H1 (cell line): ENCODE data around the gene ZYX. TPM values are rescaled to one million over a fixed set of nuclear protein-coding genes. Genes with fewer than 3 reads are reported as not detected.

ENCODE experiments used
- CTCF ChIA-PET: fragments of 300-600 bp; sonication (Branson Sonifier 250); formaldehyde crosslinking; loops from one replicate; lab custom pipeline; 2021; ENCODE audit not compliant: partially characterized antibody; lab: Charles Lee
- POLR2A ChIA-PET: fragments of 300-600 bp; sonication (Branson Sonifier 250); formaldehyde crosslinking; loops from one replicate; lab custom pipeline; 2021; ENCODE audit warnings: inconsistent platforms; ENCODE audit not compliant: partially characterized antibody; lab: Charles Lee
- DNase-seq, 2 experiments: peaks; one replicate each; pipeline versions ENCODE4 v3.0.0 to v3.0.0-alpha.2; 2010 to 2022; ENCODE audit warnings: low spot score in 2 of 2, low read depth in 1 of 2, mixed read lengths in 1 of 2
- FAIRE-seq: peaks from 2 replicates; lab custom pipeline; 2011; peaks lifted over from hg19 to GRCh38; lab: Jason Lieb, UNC
- H2AFZ ChIP-seq: 2 replicates; pipeline ENCODE4 v1.8.1; 2012; ENCODE audit warnings: low read length, inconsistent platforms
- H2AK5ac ChIP-seq: 2 replicates; pipeline ENCODE4 v1.6.1; 2013; ENCODE audit warnings: low read depth, low read length
- H2BK120ac ChIP-seq: replicated peaks from 2 replicates; pipeline ENCODE3; 2013; ENCODE audit warnings: low read depth, low read length, inconsistent platforms
- H2BK12ac ChIP-seq: 2 replicates; pipeline ENCODE4 v1.6.1; 2013; ENCODE audit warnings: low read depth, low read length
- H2BK15ac ChIP-seq: 2 replicates; pipeline ENCODE4 v1.6.1; 2013; ENCODE audit warnings: low read length
- H2BK20ac ChIP-seq: 2 replicates; pipeline ENCODE4 v1.6.1; 2013; ENCODE audit warnings: low read length
- H2BK5ac ChIP-seq: 2 replicates; pipeline ENCODE4 v1.6.1; 2013; ENCODE audit warnings: low read depth, low read length
- H3K14ac ChIP-seq: 2 replicates; pipeline ENCODE4 v1.6.1; 2013; ENCODE audit warnings: inconsistent platforms; ENCODE audit not compliant: insufficient read length
- H3K18ac ChIP-seq: 2 replicates; pipeline ENCODE4 v1.6.1; 2013; ENCODE audit warnings: low read length; ENCODE audit errors: extremely low read depth
- H3K23ac ChIP-seq: 2 replicates; pipeline ENCODE4 v1.6.1; 2013; ENCODE audit warnings: inconsistent platforms; ENCODE audit not compliant: insufficient read length
- H3K23me2 ChIP-seq: 2 replicates; pipeline ENCODE4 v1.6.1; 2013; ENCODE audit warnings: low read depth, low read length
- H3K27ac ChIP-seq: 2 replicates; pipeline ENCODE4 v1.6.1; 2011; ENCODE audit warnings: low read depth, low read length, inconsistent platforms
- H3K27me3 ChIP-seq, 4 experiments: replicated peaks in 1 of 4; 1 replicate in 1 of 4; 2 replicates in 3 of 4; pipeline versions ENCODE4 v1.6.1 to v1.8.1; 2011 to 2013; ENCODE audit warnings: low read length in 3 of 4, mild to moderate bottlenecking in 3 of 4, inconsistent platforms in 2 of 4, mixed read lengths in 2 of 4, moderate library complexity in 1 of 4; ENCODE audit not compliant: control insufficient read depth in 3 of 4, insufficient read depth in 3 of 4; ENCODE audit errors: extremely low read depth in 1 of 4
- H3K36me3 ChIP-seq, 4 experiments: 2 replicates each; pipeline versions ENCODE4 v1.6.1 to v1.8.1; 2011 to 2013; ENCODE audit warnings: mild to moderate bottlenecking in 4 of 4, low read length in 3 of 4, moderate library complexity in 2 of 4, control low read depth in 1 of 4, inconsistent platforms in 1 of 4; ENCODE audit not compliant: insufficient read depth in 4 of 4, control insufficient read depth in 2 of 4
- H3K4ac ChIP-seq: replicated peaks from 2 replicates; pipeline ENCODE3; 2013; ENCODE audit warnings: low read length, low read depth, mixed read lengths, inconsistent platforms; ENCODE audit not compliant: insufficient read length
- H3K4me1 ChIP-seq, 4 experiments: replicated peaks in 1 of 4; 1 replicate in 1 of 4; 2 replicates in 3 of 4; pipeline versions ENCODE4 v1.6.1 to v1.8.1; 2011 to 2013; ENCODE audit warnings: low read length in 3 of 4, inconsistent platforms in 2 of 4, mixed read lengths in 1 of 4; ENCODE audit not compliant: insufficient read depth in 4 of 4, control insufficient read depth in 3 of 4
- H3K4me2 ChIP-seq, 2 experiments: 2 replicates each; pipeline versions ENCODE4 v1.6.1 to v1.8.1; 2011 to 2013; ENCODE audit warnings: low read depth in 2 of 2, low read length in 2 of 2, control low read depth in 1 of 2, inconsistent platforms in 1 of 2, mild to moderate bottlenecking in 1 of 2; ENCODE audit not compliant: insufficient read depth in 1 of 2
- H3K4me3 ChIP-seq, 4 experiments: fragments of 200-600, 300-600 bp in 1 of 4; sonication (generic), shearing (Covaris generic), sonication (Bioruptor Twin) in 1 of 4; 2 replicates each; pipeline versions ENCODE4 v1.5.1 to v1.8.1; 2011 to 2016; ENCODE audit warnings: low read length in 4 of 4, low read depth in 3 of 4, control low read depth in 2 of 4, inconsistent platforms in 2 of 4, mild to moderate bottlenecking in 2 of 4, mixed read lengths in 1 of 4, moderate library complexity in 1 of 4; ENCODE audit not compliant: insufficient read depth in 2 of 4; ENCODE audit errors: extremely low read depth in 1 of 4
- H3K56ac ChIP-seq: replicated peaks from 2 replicates; pipeline ENCODE3; 2013; ENCODE audit warnings: low read depth, mild to moderate bottlenecking, mixed read lengths, low read length, inconsistent platforms; ENCODE audit not compliant: insufficient read length
- H3K79me1 ChIP-seq: 2 replicates; pipeline ENCODE4 v1.6.1; 2013; ENCODE audit warnings: low read depth, low read length, control low read depth
- H3K79me2 ChIP-seq, 2 experiments: 2 replicates each; pipeline versions ENCODE4 v1.6.1 to v1.8.1; 2012 to 2013; ENCODE audit warnings: low read length in 2 of 2, mild to moderate bottlenecking in 2 of 2, inconsistent platforms in 1 of 2; ENCODE audit not compliant: insufficient read depth in 2 of 2, control insufficient read depth in 1 of 2
- H3K9ac ChIP-seq, 4 experiments: replicated peaks in 1 of 4; 1 replicate in 1 of 4; 2 replicates in 3 of 4; pipeline versions ENCODE4 v1.6.1 to v1.8.1; 2011 to 2013; ENCODE audit warnings: low read depth in 3 of 4, low read length in 3 of 4, control low read depth in 2 of 4, mild to moderate bottlenecking in 2 of 4, moderate library complexity in 2 of 4, inconsistent platforms in 1 of 4; ENCODE audit errors: extremely low read depth in 1 of 4
- H3K9me3 ChIP-seq, 2 experiments: 2 replicates each; pipeline versions ENCODE4 v1.6.1 to v1.8.1; 2012 to 2013; ENCODE audit warnings: mild to moderate bottlenecking in 2 of 2, moderate library complexity in 2 of 2, control low read depth in 1 of 2, inconsistent platforms in 1 of 2, low read depth in 1 of 2, low read length in 1 of 2, mixed read lengths in 1 of 2; ENCODE audit not compliant: insufficient read depth in 2 of 2
- H4K20me1 ChIP-seq, 2 experiments: replicated peaks in 1 of 2; 2 replicates each; pipeline versions ENCODE3 to v1.8.1; 2011 to 2013; ENCODE audit warnings: inconsistent platforms in 2 of 2, low read length in 2 of 2, mild to moderate bottlenecking in 1 of 2; ENCODE audit not compliant: insufficient read depth in 2 of 2, control insufficient read depth in 1 of 2
- H4K5ac ChIP-seq: 2 replicates; pipeline ENCODE4 v1.6.1; 2013; ENCODE audit warnings: low read length, low read depth, mixed read lengths, inconsistent platforms; ENCODE audit not compliant: insufficient read length
- H4K8ac ChIP-seq: 2 replicates; pipeline ENCODE4 v1.8.0; 2013; ENCODE audit warnings: mild to moderate bottlenecking, moderate library complexity, low read length, inconsistent platforms; ENCODE audit not compliant: insufficient read depth; ENCODE audit errors: extremely low read depth
- H4K91ac ChIP-seq: replicated peaks from 2 replicates; pipeline ENCODE3; 2013; ENCODE audit warnings: low read length, mixed read lengths, inconsistent platforms; ENCODE audit not compliant: insufficient read length
- BCL11A ChIP-seq, 2 experiments: IDR thresholded peaks; one replicate each; pipeline ENCODE4 v1.6.1; 2011; ENCODE audit warnings: low read depth in 2 of 2, low read length in 2 of 2, mild to moderate bottlenecking in 2 of 2
- CBX5 ChIP-seq: fragments of 300-800, 300-1000 bp; sonication (generic); IDR thresholded peaks from 2 replicates; pipeline ENCODE4 v1.7.1; 2016; ENCODE audit warnings: antibody characterized with exemption, low read length, low read depth
- CBX8 ChIP-seq: fragments of 300-800, 300-1000 bp; sonication (generic); IDR thresholded peaks from 2 replicates; pipeline ENCODE4 v1.7.1; 2016; ENCODE audit warnings: low read depth, low read length, borderline replicate concordance
- CEBPB ChIP-seq: IDR thresholded peaks from 2 replicates; pipeline ENCODE4 v1.6.1; 2012; ENCODE audit warnings: low read depth, low read length
- EP300 ChIP-seq, 2 experiments: IDR thresholded peaks; 1 replicate in 1 of 2; 2 replicates in 1 of 2; pipeline ENCODE4 v1.6.1; 2011 to 2012; ENCODE audit warnings: low read depth in 2 of 2, low read length in 2 of 2, mild to moderate bottlenecking in 2 of 2, borderline replicate concordance in 1 of 2, inconsistent platforms in 1 of 2, moderate library complexity in 1 of 2
- HDAC2 ChIP-seq, 2 experiments: fragments of 300-600 bp in 1 of 2; sonication (generic) in 1 of 2; IDR thresholded peaks; 2 replicates each; pipeline ENCODE4 v1.6.1; 2011 to 2012; ENCODE audit warnings: low read depth in 2 of 2, low read length in 2 of 2, mild to moderate bottlenecking in 2 of 2, moderate library complexity in 2 of 2, borderline replicate concordance in 1 of 2, inconsistent platforms in 1 of 2
- KDM4A ChIP-seq: IDR thresholded peaks from one replicate; pipeline ENCODE4 v1.7.1; 2012; ENCODE audit warnings: low read depth, mild to moderate bottlenecking, moderate library complexity, low read length, inconsistent platforms; ENCODE audit not compliant: severe bottlenecking
- KDM5A ChIP-seq: fragments of 200-600 bp; IDR thresholded peaks from 2 replicates; pipeline ENCODE4 v1.7.1; 2012; ENCODE audit warnings: mild to moderate bottlenecking, low read length, inconsistent platforms, mixed read lengths
- NRF1 ChIP-seq: IDR thresholded peaks from 2 replicates; pipeline ENCODE4 v1.6.1; 2011; ENCODE audit warnings: mild to moderate bottlenecking, low read depth, low read length, improper control_type of control experiment
- PHF8 ChIP-seq: fragments of 200-600 bp; sonication (generic); conservative IDR thresholded peaks from 2 replicates; pipeline ENCODE4 v1.7.1; 2012; ENCODE audit warnings: low read depth, mild to moderate bottlenecking, inconsistent platforms, low read length, moderate library complexity
- POU5F1 ChIP-seq: IDR thresholded peaks from 2 replicates; pipeline ENCODE4 v1.6.1; 2011; ENCODE audit warnings: low read depth, mild to moderate bottlenecking, low read length, moderate library complexity
- YY1 ChIP-seq: IDR thresholded peaks from 2 replicates; pipeline ENCODE4 v1.6.1; 2011; ENCODE audit warnings: low read depth, mild to moderate bottlenecking, low read length
- WGBS, 2 experiments: shearing (Covaris generic) in 1 of 2; methylation state at CpG; one replicate each; pipeline versions ENCODE4 v1.1.6 to v1.1.7; 2013 to 2015; ENCODE audit warnings: low lambda C conversion rate in 2 of 2, mixed read lengths in 2 of 2, inconsistent platforms in 1 of 2, low coverage in 1 of 2, missing lambda C conversion rate in 1 of 2; ENCODE audit not compliant: insufficient replicate concordance in 2 of 2, insufficient coverage in 1 of 2, insufficient read length in 1 of 2; ENCODE audit errors: extremely low coverage in 1 of 2, missing lambda C conversion rate in 1 of 2; 5-methylcytosine and 5-hydroxymethylcytosine counted together
- polyA plus RNA-seq, 7 experiments: library from polyadenylated mRNA; depleted of rRNA in 3 of 7; stranded (reverse) in 5 of 7; unstranded in 2 of 7; fragments of >200 nt in 5 of 7; fragments of 200-250 nt in 2 of 7; gene quantifications; 1 replicate in 5 of 7; 2 replicates in 1 of 7; 4 replicates in 1 of 7; pipeline versions ENCODE4 v1.2.1 to v1.2.3, GENCODE V29; 2011 to 2013; ENCODE audit warnings: missing spikeins in 2 of 7, mixed read lengths in 2 of 7
- total RNA-seq: library from RNA; stranded (reverse); fragmentation: NEBNext Ultra II Directional; extraction: Animal tissue kit (Norgen Biotek cat#: 25700); gene quantifications from 2 replicates; pipeline ENCODE4 v1.2.1, GENCODE V29; 2021

Gene ZYX
- total and polyA plus RNA-seq, 2 of the 8 experiments (the other 6 are each of a cell fraction or from before 2014, with no cell fraction given) = 40.6 to 159 TPM

DNA sequence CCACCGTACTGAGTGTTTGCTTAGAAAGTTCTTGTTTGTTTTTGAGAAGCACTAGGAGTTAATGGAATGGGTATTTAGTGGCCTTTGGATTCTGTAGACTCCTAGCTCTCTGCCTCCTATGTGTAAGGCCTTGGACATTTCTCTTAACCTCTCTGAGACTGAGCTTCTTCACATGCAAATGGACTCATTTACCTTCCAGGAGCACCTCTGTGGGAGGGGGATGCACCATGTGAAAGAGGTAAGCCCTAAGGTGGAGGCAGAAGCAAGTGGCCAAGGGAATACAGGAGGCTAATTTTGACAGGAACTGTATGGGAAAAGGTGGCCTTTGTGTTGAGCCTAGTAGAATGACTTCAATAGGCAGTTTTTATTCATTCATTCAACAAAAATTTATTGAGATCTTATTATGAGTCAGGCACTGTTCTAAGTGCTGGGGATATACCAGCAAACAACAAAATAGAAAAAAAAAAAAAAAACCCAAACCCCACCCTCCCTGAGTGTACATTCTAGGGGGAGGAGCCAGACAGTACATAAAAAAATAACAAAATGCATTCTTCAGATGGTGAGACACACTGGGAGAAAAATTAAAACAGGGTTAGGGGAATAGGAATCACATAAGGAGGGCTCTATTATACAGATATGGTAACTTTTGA, 36.7 kb downstream of the ZYX start:
- no peak overlapping the region; the same call in 1 of the 2 replicates for H3K18ac ChIP-seq
- H3K36me3 ChIP-seq = no peaks in the 10 kb centered on the region
- H3K27ac ChIP-seq = no peak overlapping the region
- 63% methylated on average over 1 of the region's 1 CpG; no CpG with 5 or more reads in 1 of the 2 experiments for WGBS, 2 experiments
- peak overlapping the region; percentile 24; a peak in 2 of 4 replicates for H3K4me2 ChIP-seq
- no peaks in the 10 kb centered on the region for H3K79me2 ChIP-seq
- DNase-seq (no peak), FAIRE-seq (no peak)
- H2AFZ ChIP-seq = no peak overlapping the region
- no peak overlapping the region for H3K14ac ChIP-seq
- no peak overlapping the region for H2BK20ac ChIP-seq
- no peak overlapping the region for H4K91ac ChIP-seq
- no peaks in the 10 kb centered on the region for H3K79me1 ChIP-seq
- no peak overlapping the region for H3K9ac ChIP-seq
- CTCF ChIA-PET = interaction anchor here (0.7 to 5.2 kb wide), 29 partner anchors 9 to 178 kb away, joined by 3 to 65 read pairs (median 5); partner anchors contain the start of genes EPHA1 and TAS2R60
- no peaks in the 10 kb centered on the region for H3K23me2 ChIP-seq
- POLR2A ChIA-PET = interaction anchor here (0.8 to 1.4 kb wide), 4 partner anchors 9 to 27 kb away, joined by 3 to 9 read pairs (median 4); partner anchors contain the start of gene EPHA1
- H2BK5ac ChIP-seq = no peak overlapping the region
- no peak overlapping the region for H4K8ac ChIP-seq
- no peak overlapping the region for H3K4ac ChIP-seq
- no peak overlapping the region for H3K23ac ChIP-seq
- no peak overlapping the region for H4K5ac ChIP-seq
- H3K27me3 ChIP-seq = no peaks in the 10 kb centered on the region
- H2BK12ac ChIP-seq = no peak overlapping the region
- H4K20me1 ChIP-seq = no peaks in the 10 kb centered on the region
- no peak overlapping the region for H3K56ac ChIP-seq
- H2AK5ac ChIP-seq = no peak overlapping the region
- H3K9me3 ChIP-seq = peaks cover 3 to 6% of the 10 kb centered on the region in 2 experiments; a peak in 3 of 4 replicates
- no peak overlapping the region for H2BK15ac ChIP-seq
- H2BK120ac ChIP-seq = peak overlapping the region; percentile 16
- H3K4me1 ChIP-seq = peaks cover 3 to 8% (median 6%) of the 10 kb centered on the region in 4 experiments; a peak in 5 of 7 replicates
- no peak overlapping the region; a peak in 1 of 8 replicates for H3K4me3 ChIP-seq
- TF ChIP-seq BCL11A (IDR thresholded peaks at IDR 0.05; ENCODE audit: low read depth in 2 of 2, low read length in 2 of 2) (no peak), NRF1 (no peak), YY1 (no peak), KDM4A (no peak), POU5F1 (no peak), CBX5 (no peak), HDAC2 (IDR thresholded peaks at IDR 0.05; ENCODE audit: borderline replicate concordance in 1 of 2, low read depth in 2 of 2, low read length in 2 of 2) (no peak), KDM5A (no peak), CBX8 (no peak), CEBPB (no peak), PHF8 (no peak), EP300 (IDR thresholded peaks at IDR 0.05; ENCODE audit: borderline replicate concordance in 1 of 2, low read depth in 2 of 2, low read length in 2 of 2) (no peak)
